HepG2 (cell line): ENCODE results near the gene CFAP221. TPM values are rescaled to one million over a fixed set of nuclear protein-coding genes. Genes with fewer than 3 reads are reported as not detected.

ENCODE experiments used
- ATAC-seq: fragments of 200-7000 bp; cut with Tn5 transposase; 3 replicates; pipeline ENCODE4 v1.9.1; 2020; ENCODE audit warnings: mild to moderate bottlenecking, moderate library complexity
- BruUV-seq: library from RNA; stranded (reverse); fragments of 400-500 nt; replicated peaks from 2 replicates; lab custom pipeline; 2021; lab: Mats Ljungman, UMichigan
- CTCF ChIA-PET: fragments of 300-600 bp; formaldehyde crosslinking; extraction: SDS; loops from one replicate; lab custom pipeline; 2021; ENCODE audit warnings: low total read pairs, inconsistent platforms, low intra/inter-chr PET ratio; lab: Yijun Ruan, JAX
- POLR2A ChIA-PET: fragments of 350-600 bp; sonication (Branson Sonifier 250); formaldehyde crosslinking; loops from one replicate; lab custom pipeline; 2020; ENCODE audit warnings: antibody characterized with exemption, inconsistent platforms; lab: Yijun Ruan, JAX
- DNase-seq: peaks from one replicate; pipeline ENCODE4 v3.0.0-alpha.2; 2015; ENCODE audit warnings: low spot score
- FAIRE-seq: peaks from 3 replicates; lab custom pipeline; 2011; peaks lifted over from hg19 to GRCh38; lab: Jason Lieb, UNC
- H2AFZ ChIP-seq: one replicate; pipeline ENCODE4 v1.6.1; 2011; ENCODE audit warnings: low read length, inconsistent platforms
- H3K27ac ChIP-seq: fragments of 300-600 bp; 3 replicates; pipeline ENCODE4 v1.8.0; 2011; ENCODE audit warnings: mixed run types, mild to moderate bottlenecking, mixed read lengths, low read length, inconsistent platforms; ENCODE audit not compliant: insufficient read depth; ENCODE audit errors: extremely low read length
- H3K27me3 ChIP-seq, 2 experiments: fragments of 200-600 bp in 1 of 2; 2 replicates in 1 of 2; 3 replicates in 1 of 2; pipeline versions ENCODE4 v1.6.0 to v1.8.0; 2011; ENCODE audit warnings: low read length in 2 of 2, mild to moderate bottlenecking in 2 of 2, moderate library complexity in 2 of 2, inconsistent platforms in 1 of 2; ENCODE audit not compliant: insufficient read depth in 2 of 2, control insufficient read depth in 1 of 2
- H3K36me3 ChIP-seq, 2 experiments: fragments of 200-600 bp in 1 of 2; replicated peaks in 1 of 2; 2 replicates in 1 of 2; 3 replicates in 1 of 2; pipeline versions ENCODE4 v1.5.1 to v1.8.0; 2011; ENCODE audit warnings: low read length in 2 of 2, inconsistent platforms in 1 of 2; ENCODE audit not compliant: insufficient read depth in 2 of 2, control insufficient read depth in 1 of 2
- H3K4me1 ChIP-seq: 2 replicates; pipeline ENCODE4 v1.5.1; 2012; ENCODE audit warnings: low read length, inconsistent platforms; ENCODE audit not compliant: insufficient read depth
- H3K4me2 ChIP-seq: 2 replicates; pipeline ENCODE4 v1.6.0; 2011; ENCODE audit warnings: low read depth, low read length, inconsistent platforms
- H3K4me3 ChIP-seq, 3 experiments: fragments of 200-600 bp in 1 of 3; sonication (generic), shearing (Covaris generic) in 1 of 3; replicated peaks in 1 of 3; 2 replicates each; pipeline ENCODE4 v1.5.1; 2011 to 2016; ENCODE audit warnings: low read length in 3 of 3, inconsistent platforms in 2 of 3, low read depth in 2 of 3, mild to moderate bottlenecking in 2 of 3, control low read depth in 1 of 3, mixed read lengths in 1 of 3; ENCODE audit not compliant: insufficient read depth in 1 of 3
- H3K79me2 ChIP-seq: one replicate; pipeline ENCODE4 v1.6.1; 2011; ENCODE audit warnings: low read length, inconsistent platforms; ENCODE audit not compliant: insufficient read depth
- H3K9ac ChIP-seq: 2 replicates; pipeline ENCODE4 v1.6.0; 2011; ENCODE audit warnings: mild to moderate bottlenecking, low read depth, low read length, inconsistent platforms; ENCODE audit not compliant: insufficient read depth
- H3K9me3 ChIP-seq: 2 replicates; pipeline ENCODE4 v1.5.1; 2012; ENCODE audit warnings: mild to moderate bottlenecking, low read length
- H4K20me1 ChIP-seq: 2 replicates; pipeline ENCODE4 v1.6.0; 2011; ENCODE audit warnings: inconsistent platforms, mild to moderate bottlenecking, low read length, moderate library complexity; ENCODE audit not compliant: insufficient read depth
- CEBPG ChIP-seq: IDR thresholded peaks from 2 replicates; pipeline ENCODE4 v1.6.1; 2016
- DBP ChIP-seq: sonication (generic); formaldehyde crosslinking; IDR thresholded peaks from 2 replicates; pipeline ENCODE4 v1.4.0; 2020; ENCODE audit warnings: missing genetic modification reagents; ENCODE audit errors: not compliant biosample characterization
- KDM5B ChIP-seq: sonication (generic); formaldehyde crosslinking; IDR thresholded peaks from 2 replicates; pipeline ENCODE4 v1.4.0; 2020; ENCODE audit warnings: missing genetic modification reagents, mild to moderate bottlenecking, borderline replicate concordance
- MTA3 ChIP-seq: sonication (generic); formaldehyde crosslinking; IDR thresholded peaks from 2 replicates; pipeline ENCODE4 v1.4.0; 2020; ENCODE audit warnings: missing genetic modification reagents
- NFAT5 ChIP-seq: sonication (generic); formaldehyde crosslinking; IDR thresholded peaks from 2 replicates; pipeline ENCODE4 v1.4.0; 2020; ENCODE audit warnings: missing genetic modification reagents
- PATZ1 ChIP-seq: sonication (generic); formaldehyde crosslinking; IDR thresholded peaks from 2 replicates; pipeline ENCODE4 v1.4.0; 2020; ENCODE audit warnings: missing genetic modification reagents
- REL ChIP-seq: sonication (generic); formaldehyde crosslinking; conservative IDR thresholded peaks from 2 replicates; pipeline ENCODE4 v1.8.0; 2022; ENCODE audit warnings: mild to moderate bottlenecking, missing genetic modification reagents, moderate library complexity
- TAF1 ChIP-seq: sonication (generic); formaldehyde crosslinking; IDR thresholded peaks from 2 replicates; pipeline ENCODE4 v1.4.0; 2020; ENCODE audit warnings: missing genetic modification reagents
- THRA ChIP-seq: sonication (generic); formaldehyde crosslinking; IDR thresholded peaks from 2 replicates; pipeline ENCODE4 v1.4.0; 2020; ENCODE audit warnings: missing genetic modification reagents, borderline replicate concordance
- ZFP62 ChIP-seq: sonication (generic); formaldehyde crosslinking; IDR thresholded peaks from 2 replicates; pipeline ENCODE4 v1.4.0; 2020; ENCODE audit warnings: missing genetic modification reagents
- ZIK1 ChIP-seq: sonication (generic); formaldehyde crosslinking; IDR thresholded peaks from 2 replicates; pipeline ENCODE4 v1.5.0; 2020; ENCODE audit warnings: mild to moderate bottlenecking, low read depth, missing genetic modification reagents, borderline replicate concordance
- ZNF768 ChIP-seq: sonication (generic); formaldehyde crosslinking; IDR thresholded peaks from 2 replicates; pipeline ENCODE4 v1.4.0; 2020; ENCODE audit warnings: missing genetic modification reagents
- ZNF772 ChIP-seq: sonication (generic); formaldehyde crosslinking; IDR thresholded peaks from 2 replicates; pipeline ENCODE4 v1.5.0; 2020; ENCODE audit warnings: mild to moderate bottlenecking, missing genetic modification reagents
- WGBS: methylation state at CpG from one replicate; pipeline ENCODE4 v1.1.6; 2017; ENCODE audit warnings: low lambda C conversion rate; 5-methylcytosine and 5-hydroxymethylcytosine counted together
- in situ Hi-C: cut with HindIII; loops from 2 replicates; pipeline ENCODE4 v1.10.0; 2017; ENCODE audit warnings: low pct_unique_long_range_greater_than_20kb; ENCODE audit not compliant: extremely low pct_ligation_motif_present
- intact Hi-C: fragments of 100-400 bp; cut with micrococcal nuclease; formaldehyde crosslinking; loops from one replicate; pipeline ENCODE4 v1.10.0; 2022; ENCODE audit not compliant: unreplicated experiment
- polyA plus RNA-seq, 8 experiments: library from polyadenylated mRNA; depleted of rRNA in 3 of 8; stranded (reverse) in 7 of 8; unstranded in 1 of 8; fragments of >200 nt; fragmentation: Illumina TruSeq in 4 of 8; extraction: Trizol in 4 of 8; gene quantifications; 2 replicates each; pipeline versions ENCODE4 v1.2.1 to v1.2.3, GENCODE V29; 2011 to 2016; ENCODE audit warnings: low read depth in 4 of 8, missing spikeins in 1 of 8, mixed read lengths in 1 of 8; ENCODE audit not compliant: insufficient read depth in 1 of 8
- total RNA-seq, 5 experiments: library from RNA; depleted of rRNA; stranded (reverse); fragments of >200 nt; fragmentation: Illumina TruSeq; extraction: Trizol; gene quantifications; 2 replicates each; pipeline ENCODE4 v1.2.3, GENCODE V29; 2016; ENCODE audit warnings: low read depth in 1 of 5

The CFAP221 gene
- total and polyA plus RNA-seq, 2 of the 13 experiments (the other 11 are each of a cell fraction or from before 2014, with no cell fraction given) = not detected

- TF ChIP-seq PATZ1 (CRISPR knock-in tag) (no peak), MTA3 (CRISPR knock-in tag) (no peak), ZNF772 (CRISPR knock-in tag) (no peak)
Measured at GRCh38 chr2:119645173-119645855, 101.1 kb downstream of the CFAP221 start (continued).

GRCh38 chr2:119646149-119646548, 101.9 kb downstream of the CFAP221 start:
- POLR2A ChIA-PET = no interaction called here
- Histone ChIP-seq H3K36me3 (no peaks in the 10 kb centered on the region), H3K27me3 (peaks cover 0 to 11% of the 10 kb centered on the region in 2 experiments; a peak in 2 of 5 replicates), H4K20me1 (no peaks in the 10 kb centered on the region), H2AFZ (no peak overlapping the region), H3K79me2 (no peaks in the 10 kb centered on the region), H3K27ac (no peak overlapping the region), H3K4me3 (no peak overlapping the region), H3K4me1 (no peaks in the 10 kb centered on the region), H3K9ac (no peak overlapping the region), H3K9me3 (no peaks in the 10 kb centered on the region), H3K4me2 (no peak overlapping the region)
- in situ Hi-C loops = no loop called here
- DNase-seq = no peak
- FAIRE-seq = no peak
- CTCF ChIA-PET = no interaction called here
- intact Hi-C loops = no loop called here
- no peak for ATAC-seq
- 67% methylated on average over 3 of the region's 3 CpGs for WGBS
- no TSS peak for BruUV-seq
- no peak for TF ChIP-seq ZNF768 (CRISPR knock-in tag)
- TF ChIP-seq REL (CRISPR knock-in tag) = no peak
- no peak for TF ChIP-seq DBP (CRISPR knock-in tag)
- TF ChIP-seq NFAT5 (CRISPR knock-in tag) = no peak
- TF ChIP-seq THRA (CRISPR knock-in tag) = no peak
- no peak for TF ChIP-seq TAF1 (CRISPR knock-in tag)
- TF ChIP-seq ZIK1 = no peak
- TF ChIP-seq ZFP62 = no peak
- TF ChIP-seq KDM5B (CRISPR knock-in tag) = no peak
- TF ChIP-seq CEBPG (CRISPR knock-in tag) = no peak
